Epithelial cell of esophagus (primary cell): ENCODE results near the gene RBM20.

Experiments used
- DNase-seq: peaks from one replicate; pipeline ENCODE4 v3.0.0; 2010; ENCODE audit warnings: low read depth
- H3K4me3 ChIP-seq: 2 replicates; pipeline ENCODE4 v1.5.1; 2011; ENCODE audit warnings: mild to moderate bottlenecking, low read length, control low read depth
- CTCF ChIP-seq: IDR thresholded peaks from 2 replicates; pipeline ENCODE4 v1.5.1; 2011; ENCODE audit warnings: low read depth, mild to moderate bottlenecking, low read length, control low read depth, inconsistent platforms; ENCODE audit not compliant: insufficient read depth; ENCODE audit errors: missing control alignments

Gene RBM20

DNA sequence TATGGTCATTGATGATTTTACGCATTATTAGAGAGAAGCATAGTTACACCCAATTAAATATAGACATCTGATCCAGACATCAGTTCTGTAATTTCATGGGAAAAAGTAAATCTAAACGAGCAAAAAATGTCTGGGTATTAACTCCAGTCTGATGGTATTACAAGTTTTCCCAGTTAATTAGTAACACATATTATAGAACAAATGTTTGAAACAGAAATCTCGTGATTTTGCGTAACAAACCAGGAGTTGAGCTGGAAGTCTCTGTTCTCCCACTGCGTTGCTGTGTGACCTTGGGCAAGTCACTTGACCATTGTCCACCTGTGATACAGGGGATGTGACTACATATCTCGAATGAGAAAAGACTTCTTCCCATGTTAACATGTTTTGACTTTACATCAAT lies 43.3 kb downstream of the RBM20 start:
- no peak for DNase-seq
- no peak overlapping the region for H3K4me3 ChIP-seq
- no peak for TF ChIP-seq CTCF

DNA sequence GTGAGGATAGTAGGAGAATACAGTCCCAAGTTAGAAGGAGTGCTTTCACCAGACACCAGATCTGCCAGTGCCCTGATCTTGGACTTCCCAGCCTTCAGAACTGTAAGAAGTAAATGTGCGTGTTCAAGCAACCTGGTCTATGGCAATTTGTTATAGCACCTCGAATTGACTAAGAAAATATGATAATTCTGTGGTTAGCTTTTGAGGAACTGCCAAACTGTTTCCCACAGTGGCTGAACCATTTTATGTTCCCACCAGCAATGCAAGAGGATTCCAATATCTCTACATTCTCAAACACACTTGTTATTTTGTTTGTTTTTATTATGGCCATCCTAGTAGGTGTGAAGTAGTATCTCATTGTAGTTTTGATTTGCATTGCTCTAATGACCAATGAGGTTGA lies 47.0 kb downstream of the RBM20 start:
- TF ChIP-seq CTCF = no peak
- no peak for DNase-seq
- H3K4me3 ChIP-seq = no peak overlapping the region

DNA sequence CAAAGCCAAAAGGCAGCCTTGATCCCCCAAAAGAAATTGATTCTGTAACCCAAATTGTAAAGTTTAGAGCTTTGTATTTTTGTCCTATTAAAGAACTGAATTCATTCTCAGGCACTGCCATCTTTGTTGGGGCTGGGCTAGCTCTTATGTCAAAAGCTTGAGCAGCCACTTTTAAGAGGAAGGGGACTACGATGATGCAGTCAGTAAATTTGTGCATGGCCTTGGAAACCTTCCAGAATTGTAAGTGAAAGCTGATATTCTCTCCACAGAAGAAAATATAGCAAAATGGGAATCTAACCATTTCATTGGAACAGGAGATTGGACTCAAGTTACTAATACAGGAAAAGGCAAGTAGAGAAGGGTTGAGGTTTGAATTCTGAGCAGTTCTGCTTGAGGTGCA lies 50.1 kb downstream of the RBM20 start:
- H3K4me3 ChIP-seq = no peak overlapping the region
- TF ChIP-seq CTCF = no peak
- no peak for DNase-seq

GRCh38 chr10:110694820-110695538 lies 50.8 kb downstream of the RBM20 start:
- no peak for TF ChIP-seq CTCF
- H3K4me3 ChIP-seq = no peak overlapping the region
- DNase-seq = no peak

GRCh38 chr10:110695539-110695886 lies 51.4 kb downstream of the RBM20 start:
- H3K4me3 ChIP-seq = no peak overlapping the region
- TF ChIP-seq CTCF = no peak
- no peak for DNase-seq

DNA sequence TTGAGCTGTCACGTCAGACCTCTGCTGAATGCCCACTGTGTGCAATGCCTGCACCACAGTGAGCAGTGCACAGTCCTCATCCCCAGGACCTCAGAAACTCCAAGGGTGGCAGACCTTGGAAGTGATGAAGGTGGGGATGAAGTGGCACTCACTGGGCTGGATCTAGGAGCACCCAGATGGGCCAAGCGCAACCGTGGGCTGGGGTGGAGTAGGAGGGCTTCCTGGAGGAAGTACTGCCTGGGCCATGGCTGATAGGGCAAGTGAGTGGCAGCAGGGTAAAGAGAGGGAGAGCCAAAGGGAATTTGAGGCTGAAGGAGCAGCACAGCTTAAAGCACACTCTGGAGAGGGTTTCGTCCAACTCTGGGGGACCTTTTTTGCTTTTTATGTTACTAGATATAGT lies 52.3 kb downstream of the RBM20 start:
- no peak overlapping the region for H3K4me3 ChIP-seq
- no peak for TF ChIP-seq CTCF
- no peak for DNase-seq

GRCh38 chr10:110698340-110698739 lies 54.2 kb downstream of the RBM20 start:
- no peak overlapping the region for H3K4me3 ChIP-seq
- TF ChIP-seq CTCF = no peak
- DNase-seq = no peak
